CD4-positive, alpha-beta T cell treated with Interleukin-15 for 4 hours (primary cell): ENCODE data around the gene TNS3.

Source experiments
- DNase-seq: peaks from one replicate; pipeline ENCODE4 v3.0.0-alpha.2; 2020; ENCODE audit warnings: low spot score

TNS3 gene

GRCh38 chr7:47505312-47506007, 76.5 kb downstream of the TNS3 start:
- DNase-seq = no peak

GRCh38 chr7:47504551-47505311, 77.2 kb downstream of the TNS3 start:
- no peak for DNase-seq

- DNase-seq = no peak
Observed at GRCh38 chr7:47503281-47503680, 78.6 kb downstream of the TNS3 start.

GRCh38 chr7:47502240-47502877, 79.6 kb downstream of the TNS3 start:
- DNase-seq = no peak

- no peak for DNase-seq
Observed at GRCh38 chr7:47501406-47501805, 80.5 kb downstream of the TNS3 start.

GRCh38 chr7:47500103-47500563, 81.8 kb downstream of the TNS3 start:
- DNase-seq = no peak

- DNase-seq = no peak
Observed at GRCh38 chr7:47498229-47499056, 83.5 kb downstream of the TNS3 start.

- no peak for DNase-seq
Observed at GRCh38 chr7:47497367-47498096, 84.4 kb downstream of the TNS3 start.

GRCh38 chr7:47496666-47497065, 85.2 kb downstream of the TNS3 start:
- DNase-seq = no peak

- DNase-seq = no peak
Observed at GRCh38 chr7:47496056-47496665, 85.8 kb downstream of the TNS3 start.

- no peak for DNase-seq
Observed at GRCh38 chr7:47493976-47494911, 87.7 kb downstream of the TNS3 start.

- DNase-seq = no peak
Observed at GRCh38 chr7:47492716-47493325, 89.1 kb downstream of the TNS3 start.

GRCh38 chr7:47490501-47491265, 91.2 kb downstream of the TNS3 start:
- DNase-seq = no peak

- no peak for DNase-seq
Observed at GRCh38 chr7:47489624-47490023, 92.3 kb downstream of the TNS3 start.

- no peak for DNase-seq
Observed at GRCh38 chr7:47488969-47489342, 93.0 kb downstream of the TNS3 start.

- DNase-seq = no peak
Observed at GRCh38 chr7:47488201-47488968, 93.5 kb downstream of the TNS3 start.

GRCh38 chr7:47485640-47486435, 96.1 kb downstream of the TNS3 start:
- no peak for DNase-seq
